Liver (tissue), 9 donors: ENCODE measurements around the gene EML6. TPM values are rescaled to one million over a fixed set of nuclear protein-coding genes. Genes with fewer than 3 reads are reported as not detected.

Experiments
- DNase-seq: peaks from one replicate; pipeline ENCODE4 v3.0.0-alpha.2; 2017; ENCODE audit warnings: low spot score
- H3K27ac ChIP-seq, 2 donors: one replicate each; pipeline ENCODE4 v1.7.0; 2013; ENCODE audit warnings: inconsistent platforms in 2 of 2, low read length in 2 of 2, control low read depth in 1 of 2, low read depth in 1 of 2, mild to moderate bottlenecking in 1 of 2
- H3K27me3 ChIP-seq, 4 donors: one replicate each; pipeline versions ENCODE4 v1.6.1 to v1.7.0; 2013; ENCODE audit warnings: low read length in 3 of 4, inconsistent platforms in 1 of 4, mild to moderate bottlenecking in 1 of 4, moderate library complexity in 1 of 4; ENCODE audit not compliant: control insufficient read depth in 4 of 4, insufficient read depth in 4 of 4
- H3K36me3 ChIP-seq, 4 donors: one replicate each; pipeline versions ENCODE4 v1.6.1 to v1.7.0; 2013; ENCODE audit warnings: low read length in 3 of 4, mild to moderate bottlenecking in 3 of 4, low read depth in 1 of 4, moderate library complexity in 1 of 4; ENCODE audit not compliant: control insufficient read depth in 4 of 4, insufficient read depth in 3 of 4
- H3K4me1 ChIP-seq, 4 donors: one replicate each; pipeline versions ENCODE4 v1.6.1 to v1.7.0; 2013; ENCODE audit warnings: low read length in 3 of 4, mild to moderate bottlenecking in 3 of 4, moderate library complexity in 1 of 4; ENCODE audit not compliant: control insufficient read depth in 4 of 4, insufficient read depth in 4 of 4
- H3K4me3 ChIP-seq, 3 donors: one replicate each; pipeline versions ENCODE4 v1.6.1 to v1.7.0; 2013; ENCODE audit warnings: low read length in 3 of 3, control low read depth in 1 of 3, low read depth in 1 of 3, mild to moderate bottlenecking in 1 of 3
- H3K9ac ChIP-seq, 2 donors: one replicate each; pipeline ENCODE4 v1.7.0; 2013; ENCODE audit warnings: low read length in 2 of 2, mild to moderate bottlenecking in 2 of 2, moderate library complexity in 2 of 2, control low read depth in 1 of 2, low read depth in 1 of 2
- H3K9me3 ChIP-seq, 4 donors: one replicate each; pipeline versions ENCODE4 v1.6.1 to v1.7.0; 2013; ENCODE audit warnings: low read length in 3 of 4; ENCODE audit not compliant: control insufficient read depth in 4 of 4
- EGR1 ChIP-seq, 2 donors: IDR thresholded peaks; 2 replicates each; pipeline ENCODE4 v1.6.1; 2016 to 2018; ENCODE audit warnings: antibody characterized with exemption in 2 of 2, low read depth in 2 of 2
- FOXA1 ChIP-seq: IDR thresholded peaks from 2 replicates; pipeline ENCODE4 v1.6.1; 2016; ENCODE audit warnings: antibody characterized with exemption
- FOXA2 ChIP-seq: IDR thresholded peaks from 2 replicates; pipeline ENCODE4 v1.6.1; 2016; ENCODE audit warnings: antibody characterized with exemption
- GABPA ChIP-seq, 2 donors: IDR thresholded peaks in 1 of 2; conservative IDR thresholded peaks in 1 of 2; 2 replicates each; pipeline ENCODE4 v1.6.1; 2016; ENCODE audit warnings: antibody characterized with exemption in 2 of 2, mild to moderate bottlenecking in 1 of 2, moderate library complexity in 1 of 2
- HNF4A ChIP-seq, 2 donors: conservative IDR thresholded peaks; 2 replicates each; pipeline ENCODE4 v1.6.1; 2016; ENCODE audit warnings: antibody characterized with exemption in 2 of 2, mild to moderate bottlenecking in 2 of 2
- NR2F2 ChIP-seq: IDR thresholded peaks from 2 replicates; pipeline ENCODE4 v1.6.1; 2016; ENCODE audit warnings: antibody characterized with exemption
- RAD21 ChIP-seq, 2 donors: IDR thresholded peaks; 2 replicates each; pipeline ENCODE4 v1.6.1; 2016; ENCODE audit warnings: antibody characterized with exemption in 2 of 2, mild to moderate bottlenecking in 2 of 2
- RXRA ChIP-seq, 2 donors: IDR thresholded peaks; 2 replicates each; pipeline ENCODE4 v1.6.1; 2017 to 2018; ENCODE audit warnings: antibody characterized with exemption in 2 of 2, mild to moderate bottlenecking in 1 of 2
- SP1 ChIP-seq: IDR thresholded peaks from 2 replicates; pipeline ENCODE4 v1.6.1; 2018; ENCODE audit warnings: antibody characterized with exemption, mild to moderate bottlenecking
- TAF1 ChIP-seq: conservative IDR thresholded peaks from 2 replicates; pipeline ENCODE4 v1.6.1; 2016; ENCODE audit warnings: antibody characterized with exemption, mild to moderate bottlenecking
- YY1 ChIP-seq: IDR thresholded peaks from 2 replicates; pipeline ENCODE4 v1.6.1; 2016; ENCODE audit warnings: antibody characterized with exemption, mild to moderate bottlenecking
- WGBS: extraction: QIAGEN DNeasy Blood & Tissue Kit; methylation state at CpG from one replicate; pipeline ENCODE4 v1.1.7; 2013; 5-methylcytosine and 5-hydroxymethylcytosine counted together
- polyA plus RNA-seq, 2 donors: library from polyadenylated mRNA; stranded (reverse) in 1 of 2; unstranded in 1 of 2; fragments of 200-250 nt in 1 of 2; fragments of >200 nt in 1 of 2; fragmentation: Nextera tagmentation in 1 of 2; extraction: Ambion mirVana in 1 of 2; gene quantifications; one replicate each; pipeline versions ENCODE4 v1.2.1 to v1.2.3, GENCODE V29; 2013 to 2015
- total RNA-seq, 2 donors: library from RNA; depleted of rRNA; stranded (reverse); fragments of >200 nt; gene quantifications; one replicate each; pipeline ENCODE4 v1.2.3, GENCODE V29; 2014
- TF ChIP-seq, protein P1 (sequence below): IDR thresholded peaks from 2 replicates; pipeline ENCODE4 v1.6.1; 2016; ENCODE audit warnings: antibody characterized with exemption
- TF ChIP-seq, protein P2 (sequence below): IDR thresholded peaks from 2 replicates; pipeline ENCODE4 v1.6.1; 2016; ENCODE audit warnings: antibody characterized with exemption, mild to moderate bottlenecking
- TF ChIP-seq, protein P3 (sequence below): IDR thresholded peaks from 2 replicates; pipeline ENCODE4 v1.6.1; 2016; ENCODE audit warnings: antibody characterized with exemption
- TF ChIP-seq, protein P4 (sequence below): fragments of 150-350 bp; IDR thresholded peaks from 2 replicates; pipeline ENCODE4 v1.5.1; 2017; ENCODE audit warnings: improper control_type of control experiment, low read depth, low read length; ENCODE audit not compliant: missing input control
- donor health status: healthy.
- donor health status: healthy.
- donor health status: healthy.
- donor health status: healthy.
- donor health status: healthy.

The EML6 gene
- total and polyA plus RNA-seq, 4 donors: 0.33 to 3.0 (median 1.4) TPM

DNA sequence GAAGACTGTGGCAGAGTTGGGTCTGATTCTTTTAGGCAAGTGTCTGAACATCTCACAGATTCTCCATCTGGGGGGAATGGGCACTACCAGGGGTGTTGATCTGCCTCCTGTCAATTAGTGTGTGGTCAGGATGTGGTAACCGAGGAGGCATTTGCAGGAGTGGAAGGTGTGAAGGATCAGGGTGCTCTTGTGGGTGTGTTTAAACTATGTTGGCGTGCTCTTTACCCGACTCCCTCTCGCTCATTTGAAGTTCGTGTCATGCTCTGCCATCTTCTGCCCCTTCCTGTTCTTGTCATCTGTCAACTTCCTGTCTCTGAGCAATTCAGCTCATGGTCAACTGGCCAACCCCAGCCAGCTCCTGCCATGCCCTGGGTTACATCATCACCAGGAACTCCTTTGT, 218.9 kb downstream of the EML6 start:
- 87% methylated on average over 5 of the region's 5 CpGs for WGBS
- H3K27me3 ChIP-seq: no peaks in the 10 kb centered on the region
- no peak for DNase-seq
- no peak overlapping the region for H3K27ac ChIP-seq
- peaks cover 0 to 4% (median 0%) of the 10 kb centered on the region in 4 donors for H3K9me3 ChIP-seq
- H3K36me3 ChIP-seq: no peaks in the 10 kb centered on the region
- no peak overlapping the region for H3K9ac ChIP-seq
- TF ChIP-seq, protein P1, sequence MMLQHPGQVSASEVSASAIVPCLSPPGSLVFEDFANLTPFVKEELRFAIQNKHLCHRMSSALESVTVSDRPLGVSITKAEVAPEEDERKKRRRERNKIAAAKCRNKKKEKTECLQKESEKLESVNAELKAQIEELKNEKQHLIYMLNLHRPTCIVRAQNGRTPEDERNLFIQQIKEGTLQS: no peak
- TF ChIP-seq GABPA (IDR thresholded peaks at IDR 0.05 in 1 of 2, conservative IDR thresholded peaks at IDR 0.05 in 1 of 2): no peak
- TF ChIP-seq FOXA2: no peak
- TF ChIP-seq TAF1: no peak
- TF ChIP-seq SP1: no peak
- no peak overlapping the region for H3K4me3 ChIP-seq
- peaks cover 0 to 2% (median 0%) of the 10 kb centered on the region in 4 donors for H3K4me1 ChIP-seq

DNA sequence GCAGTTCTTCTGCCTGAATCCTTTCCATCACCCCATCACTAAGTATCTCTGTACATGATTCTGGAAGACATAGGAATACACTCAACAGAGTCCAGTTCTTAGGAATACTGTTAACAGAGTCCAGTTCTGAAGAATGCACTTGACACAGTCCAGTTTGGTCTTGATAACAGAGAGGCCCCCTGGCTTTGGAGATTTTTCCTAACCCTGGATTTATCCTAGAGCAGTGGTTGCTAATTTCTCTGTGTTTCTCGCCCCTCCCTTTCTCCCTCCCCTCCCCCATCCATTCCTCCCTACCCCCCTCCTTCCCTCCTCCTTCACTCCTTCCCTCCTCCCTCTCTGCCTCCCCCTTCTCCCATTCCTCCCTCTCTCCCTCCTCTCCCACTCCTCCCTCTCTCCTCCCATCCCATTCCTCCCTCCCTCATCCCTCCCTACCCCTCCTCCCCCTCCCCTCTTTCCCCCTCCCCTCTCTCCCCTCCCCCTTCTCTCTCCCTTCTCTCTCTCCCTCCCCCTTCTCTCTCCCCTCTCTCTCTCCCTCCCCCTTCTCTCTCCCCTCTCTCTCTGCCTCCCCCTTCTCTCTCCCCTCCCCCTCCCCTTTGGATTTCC, 221.4 kb downstream of the EML6 start:
- 97% methylated on average over 1 of the region's 1 CpG for WGBS
- Histone ChIP-seq H3K4me1 (peaks cover 0 to 2% (median 0%) of the 10 kb centered on the region in 4 donors), H3K9me3 (no peaks in the 10 kb centered on the region), H3K4me3 (no peak overlapping the region), H3K27me3 (no peaks in the 10 kb centered on the region), H3K27ac (no peak overlapping the region), H3K9ac (no peak overlapping the region), H3K36me3 (no peaks in the 10 kb centered on the region)
- DNase-seq: no peak
- TF ChIP-seq GABPA (IDR thresholded peaks at IDR 0.05 in 1 of 2, conservative IDR thresholded peaks at IDR 0.05 in 1 of 2) (no peak), YY1 (no peak)
- TF ChIP-seq, protein P2, sequence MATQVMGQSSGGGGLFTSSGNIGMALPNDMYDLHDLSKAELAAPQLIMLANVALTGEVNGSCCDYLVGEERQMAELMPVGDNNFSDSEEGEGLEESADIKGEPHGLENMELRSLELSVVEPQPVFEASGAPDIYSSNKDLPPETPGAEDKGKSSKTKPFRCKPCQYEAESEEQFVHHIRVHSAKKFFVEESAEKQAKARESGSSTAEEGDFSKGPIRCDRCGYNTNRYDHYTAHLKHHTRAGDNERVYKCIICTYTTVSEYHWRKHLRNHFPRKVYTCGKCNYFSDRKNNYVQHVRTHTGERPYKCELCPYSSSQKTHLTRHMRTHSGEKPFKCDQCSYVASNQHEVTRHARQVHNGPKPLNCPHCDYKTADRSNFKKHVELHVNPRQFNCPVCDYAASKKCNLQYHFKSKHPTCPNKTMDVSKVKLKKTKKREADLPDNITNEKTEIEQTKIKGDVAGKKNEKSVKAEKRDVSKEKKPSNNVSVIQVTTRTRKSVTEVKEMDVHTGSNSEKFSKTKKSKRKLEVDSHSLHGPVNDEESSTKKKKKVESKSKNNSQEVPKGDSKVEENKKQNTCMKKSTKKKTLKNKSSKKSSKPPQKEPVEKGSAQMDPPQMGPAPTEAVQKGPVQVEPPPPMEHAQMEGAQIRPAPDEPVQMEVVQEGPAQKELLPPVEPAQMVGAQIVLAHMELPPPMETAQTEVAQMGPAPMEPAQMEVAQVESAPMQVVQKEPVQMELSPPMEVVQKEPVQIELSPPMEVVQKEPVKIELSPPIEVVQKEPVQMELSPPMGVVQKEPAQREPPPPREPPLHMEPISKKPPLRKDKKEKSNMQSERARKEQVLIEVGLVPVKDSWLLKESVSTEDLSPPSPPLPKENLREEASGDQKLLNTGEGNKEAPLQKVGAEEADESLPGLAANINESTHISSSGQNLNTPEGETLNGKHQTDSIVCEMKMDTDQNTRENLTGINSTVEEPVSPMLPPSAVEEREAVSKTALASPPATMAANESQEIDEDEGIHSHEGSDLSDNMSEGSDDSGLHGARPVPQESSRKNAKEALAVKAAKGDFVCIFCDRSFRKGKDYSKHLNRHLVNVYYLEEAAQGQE: no peak
- TF ChIP-seq, protein P3, sequence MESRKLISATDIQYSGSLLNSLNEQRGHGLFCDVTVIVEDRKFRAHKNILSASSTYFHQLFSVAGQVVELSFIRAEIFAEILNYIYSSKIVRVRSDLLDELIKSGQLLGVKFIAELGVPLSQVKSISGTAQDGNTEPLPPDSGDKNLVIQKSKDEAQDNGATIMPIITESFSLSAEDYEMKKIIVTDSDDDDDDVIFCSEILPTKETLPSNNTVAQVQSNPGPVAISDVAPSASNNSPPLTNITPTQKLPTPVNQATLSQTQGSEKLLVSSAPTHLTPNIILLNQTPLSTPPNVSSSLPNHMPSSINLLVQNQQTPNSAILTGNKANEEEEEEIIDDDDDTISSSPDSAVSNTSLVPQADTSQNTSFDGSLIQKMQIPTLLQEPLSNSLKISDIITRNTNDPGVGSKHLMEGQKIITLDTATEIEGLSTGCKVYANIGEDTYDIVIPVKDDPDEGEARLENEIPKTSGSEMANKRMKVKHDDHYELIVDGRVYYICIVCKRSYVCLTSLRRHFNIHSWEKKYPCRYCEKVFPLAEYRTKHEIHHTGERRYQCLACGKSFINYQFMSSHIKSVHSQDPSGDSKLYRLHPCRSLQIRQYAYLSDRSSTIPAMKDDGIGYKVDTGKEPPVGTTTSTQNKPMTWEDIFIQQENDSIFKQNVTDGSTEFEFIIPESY: no peak

DNA sequence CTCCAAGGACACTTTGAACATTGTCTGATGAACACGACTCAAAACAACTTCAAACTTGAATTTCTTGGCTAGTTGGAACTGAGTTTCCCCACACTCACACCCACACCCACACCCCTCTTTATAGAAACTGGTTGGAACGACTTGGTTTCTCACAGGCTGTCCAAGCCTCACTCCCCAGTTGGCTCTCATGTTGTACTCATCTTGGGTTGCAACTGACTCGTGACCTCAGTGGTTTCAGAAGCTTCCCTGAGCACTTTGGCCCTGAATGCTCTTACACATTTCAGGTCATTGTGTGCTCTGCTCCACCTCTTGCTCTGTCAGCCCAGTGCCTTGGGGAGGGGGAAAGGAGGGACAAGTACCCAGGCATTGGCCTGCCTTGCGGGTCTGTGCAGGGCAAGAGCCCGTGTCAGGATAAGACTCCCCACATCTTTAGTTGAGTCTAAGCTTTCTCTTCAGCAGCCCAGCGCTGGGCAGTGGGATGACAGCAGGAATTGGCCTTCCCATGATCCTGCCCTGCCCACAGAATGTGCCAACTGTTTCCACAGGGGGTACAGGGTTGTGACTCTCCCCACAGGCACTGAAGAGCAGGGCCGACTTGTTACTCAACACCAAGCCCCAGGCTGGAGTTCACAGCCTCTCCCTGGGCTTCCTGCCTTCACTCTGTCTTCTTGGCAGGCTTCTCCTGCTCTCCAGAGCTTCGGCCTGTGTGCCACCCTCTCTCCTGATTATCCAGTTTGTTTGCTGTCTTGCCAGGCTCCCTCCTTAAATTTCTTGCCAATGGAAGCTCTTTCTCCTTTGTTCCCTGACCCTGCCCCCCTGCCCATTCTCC, 222.1 kb downstream of the EML6 start:
- Histone ChIP-seq H3K36me3 (no peaks in the 10 kb centered on the region), H3K4me1 (peaks cover 0 to 2% (median 0%) of the 10 kb centered on the region in 4 donors), H3K9ac (no peak overlapping the region), H3K27me3 (no peaks in the 10 kb centered on the region), H3K9me3 (no peaks in the 10 kb centered on the region), H3K27ac (no peak overlapping the region), H3K4me3 (no peak overlapping the region)
- WGBS: 70% methylated on average over 8 of the region's 8 CpGs
- DNase-seq: no peak
- no peak for TF ChIP-seq HNF4A (conservative IDR thresholded peaks at IDR 0.05)
- TF ChIP-seq, protein P4, sequence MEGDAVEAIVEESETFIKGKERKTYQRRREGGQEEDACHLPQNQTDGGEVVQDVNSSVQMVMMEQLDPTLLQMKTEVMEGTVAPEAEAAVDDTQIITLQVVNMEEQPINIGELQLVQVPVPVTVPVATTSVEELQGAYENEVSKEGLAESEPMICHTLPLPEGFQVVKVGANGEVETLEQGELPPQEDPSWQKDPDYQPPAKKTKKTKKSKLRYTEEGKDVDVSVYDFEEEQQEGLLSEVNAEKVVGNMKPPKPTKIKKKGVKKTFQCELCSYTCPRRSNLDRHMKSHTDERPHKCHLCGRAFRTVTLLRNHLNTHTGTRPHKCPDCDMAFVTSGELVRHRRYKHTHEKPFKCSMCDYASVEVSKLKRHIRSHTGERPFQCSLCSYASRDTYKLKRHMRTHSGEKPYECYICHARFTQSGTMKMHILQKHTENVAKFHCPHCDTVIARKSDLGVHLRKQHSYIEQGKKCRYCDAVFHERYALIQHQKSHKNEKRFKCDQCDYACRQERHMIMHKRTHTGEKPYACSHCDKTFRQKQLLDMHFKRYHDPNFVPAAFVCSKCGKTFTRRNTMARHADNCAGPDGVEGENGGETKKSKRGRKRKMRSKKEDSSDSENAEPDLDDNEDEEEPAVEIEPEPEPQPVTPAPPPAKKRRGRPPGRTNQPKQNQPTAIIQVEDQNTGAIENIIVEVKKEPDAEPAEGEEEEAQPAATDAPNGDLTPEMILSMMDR: no peak
- no peak for TF ChIP-seq FOXA2
- no peak for TF ChIP-seq NR2F2
- TF ChIP-seq EGR1 (IDR thresholded peaks at IDR 0.05; ENCODE audit: low read depth in 2 of 2): no peak
- no peak for TF ChIP-seq SP1
- no peak for TF ChIP-seq RAD21 (IDR thresholded peaks at IDR 0.05)
- no peak for TF ChIP-seq RXRA (IDR thresholded peaks at IDR 0.05)
- no peak for TF ChIP-seq FOXA1
- TF ChIP-seq, protein P3: no peak
- TF ChIP-seq YY1: no peak
